PC-9 (cell line): ENCODE measurements around the gene CWH43.
"Not testable (repeated sequence)": the region's sequence is repeated elsewhere in the genome, so short reads cannot be mapped to it uniquely, and the experiment has no call there.

Source experiments
- EZH2 ChIP-seq: fragments of 200-600 bp; sonication (generic); IDR thresholded peaks from 2 replicates; pipeline ENCODE4 v1.8.0; 2017; ENCODE audit warnings: antibody characterized with exemption, low read depth
- TF ChIP-seq, protein P1 (sequence below): fragments of 200-600 bp; sonication (generic); conservative IDR thresholded peaks from 2 replicates; pipeline ENCODE4 v1.6.1; 2017; ENCODE audit warnings: mixed run types, antibody characterized with exemption, mild to moderate bottlenecking, moderate library complexity

DNA sequence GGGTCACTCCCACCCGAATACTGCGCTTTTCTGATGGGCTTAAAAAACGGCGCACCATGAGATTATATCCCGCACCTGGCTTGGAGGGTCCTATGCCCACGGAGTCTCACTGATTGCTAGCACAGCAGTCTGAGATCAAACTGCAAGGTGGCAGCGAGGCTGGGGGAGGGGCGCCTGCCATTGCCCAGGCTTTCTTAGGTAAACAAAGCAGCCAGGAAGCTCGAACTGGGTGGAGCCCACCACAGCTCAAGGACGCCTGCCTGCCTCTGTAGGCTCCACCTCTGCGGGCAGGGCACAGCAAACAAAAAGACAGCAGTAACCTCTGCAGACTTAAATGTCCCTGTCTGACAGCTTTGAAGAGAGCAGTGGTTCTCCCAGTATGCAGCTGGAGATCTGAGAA is 86.1 kb downstream of the CWH43 start:
- TF ChIP-seq, protein P1, sequence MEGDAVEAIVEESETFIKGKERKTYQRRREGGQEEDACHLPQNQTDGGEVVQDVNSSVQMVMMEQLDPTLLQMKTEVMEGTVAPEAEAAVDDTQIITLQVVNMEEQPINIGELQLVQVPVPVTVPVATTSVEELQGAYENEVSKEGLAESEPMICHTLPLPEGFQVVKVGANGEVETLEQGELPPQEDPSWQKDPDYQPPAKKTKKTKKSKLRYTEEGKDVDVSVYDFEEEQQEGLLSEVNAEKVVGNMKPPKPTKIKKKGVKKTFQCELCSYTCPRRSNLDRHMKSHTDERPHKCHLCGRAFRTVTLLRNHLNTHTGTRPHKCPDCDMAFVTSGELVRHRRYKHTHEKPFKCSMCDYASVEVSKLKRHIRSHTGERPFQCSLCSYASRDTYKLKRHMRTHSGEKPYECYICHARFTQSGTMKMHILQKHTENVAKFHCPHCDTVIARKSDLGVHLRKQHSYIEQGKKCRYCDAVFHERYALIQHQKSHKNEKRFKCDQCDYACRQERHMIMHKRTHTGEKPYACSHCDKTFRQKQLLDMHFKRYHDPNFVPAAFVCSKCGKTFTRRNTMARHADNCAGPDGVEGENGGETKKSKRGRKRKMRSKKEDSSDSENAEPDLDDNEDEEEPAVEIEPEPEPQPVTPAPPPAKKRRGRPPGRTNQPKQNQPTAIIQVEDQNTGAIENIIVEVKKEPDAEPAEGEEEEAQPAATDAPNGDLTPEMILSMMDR, result not testable (repeated sequence)
- TF ChIP-seq EZH2, result not testable (repeated sequence)
